Endothelial cell of umbilical vein (primary cell): ENCODE data around the gene TAS1R3.

ENCODE experiments used
- CTCF ChIP-seq, 2 donors: IDR thresholded peaks; 1 replicate in 1 of 2; 2 replicates in 1 of 2; pipeline ENCODE4 v1.5.1; 2011; ENCODE audit warnings: low read length in 2 of 2, mild to moderate bottlenecking in 2 of 2, moderate library complexity in 2 of 2, control low read depth in 1 of 2, inconsistent platforms in 1 of 2, low read depth in 1 of 2; ENCODE audit not compliant: insufficient read depth in 1 of 2; ENCODE audit errors: extremely low read depth in 1 of 2
- EZH2 ChIP-seq: IDR thresholded peaks from 2 replicates; pipeline ENCODE4 v1.6.1; 2012; ENCODE audit warnings: borderline replicate concordance, low read depth, mild to moderate bottlenecking, moderate library complexity, low read length, inconsistent platforms; ENCODE audit not compliant: severe bottlenecking
- FOS ChIP-seq: IDR thresholded peaks from 2 replicates; pipeline ENCODE4 v1.6.1; 2011; ENCODE audit warnings: mild to moderate bottlenecking, low read length, moderate library complexity, borderline replicate concordance; ENCODE audit not compliant: insufficient read depth
- GATA2 ChIP-seq: IDR thresholded peaks from 2 replicates; pipeline ENCODE4 v1.7.0; 2011; ENCODE audit warnings: low read depth, mild to moderate bottlenecking, moderate library complexity, mixed read lengths, low read length; ENCODE audit not compliant: insufficient read length, insufficient read depth
- JUN ChIP-seq: IDR thresholded peaks from 2 replicates; pipeline ENCODE4 v1.6.1; 2011; ENCODE audit warnings: borderline replicate concordance, low read depth; ENCODE audit not compliant: insufficient read length, insufficient read depth
- MAX ChIP-seq: IDR thresholded peaks from 2 replicates; pipeline ENCODE4 v1.6.1; 2011; ENCODE audit not compliant: insufficient read depth, insufficient read length
- MYC ChIP-seq: IDR thresholded peaks from one replicate; pipeline ENCODE4 v1.6.1; 2011; ENCODE audit warnings: mild to moderate bottlenecking, low read depth, low read length
- POLR2A ChIP-seq: IDR thresholded peaks from 2 replicates; pipeline ENCODE4 v1.6.1; 2012; ENCODE audit warnings: low read depth, mild to moderate bottlenecking, control low read depth, low read length
- POLR2AphosphoS5 ChIP-seq: IDR thresholded peaks from 2 replicates; pipeline ENCODE4 v1.6.1; 2012; ENCODE audit warnings: low read depth, mild to moderate bottlenecking, control low read depth, low read length, moderate library complexity; ENCODE audit not compliant: insufficient read depth

- TF ChIP-seq CTCF (IDR thresholded peaks at IDR 0.05; ENCODE audit: extremely low read depth in 1 of 2, insufficient read depth in 1 of 2, low read depth in 1 of 2, low read length in 2 of 2) (no peak), JUN (no peak), POLR2A (no peak), FOS (no peak), MYC (no peak), POLR2AphosphoS5 (no peak), MAX (no peak), EZH2 (no peak), GATA2 (no peak)
Measured at GRCh38 chr1:1291023-1291528, 40.0 kb upstream of the TAS1R3 start.
